ENCODE data around the gene PTGIR.

PTGIR gene

GRCh38 chr19:46624958-46625661 is at the start of gene PTGIR:
TSS of gene PTGIR (minus strand) at chr19:46625089. CDS start at chr19:46624225, 864 bp downstream.
- peak; percentile 78 for DNase-seq (ENCODE audit: low read depth)

GRCh38 chr19:46670813-46671212 is 45.9 kb upstream of the PTGIR start:
- DNase-seq (ENCODE audit: low read depth), result no peak

- DNase-seq (ENCODE audit: low read depth), result no peak
Observed at GRCh38 chr19:46668662-46669061, 43.8 kb upstream of the PTGIR start.

- DNase-seq (ENCODE audit: low read depth), result no peak
Observed at GRCh38 chr19:46665072-46665471, 40.2 kb upstream of the PTGIR start.

GRCh38 chr19:46661735-46662592 is 37.1 kb upstream of the PTGIR start:
- DNase-seq (ENCODE audit: low read depth), result peak; percentile 49

- DNase-seq (ENCODE audit: low read depth), result peak; percentile 94
Observed at GRCh38 chr19:46661020-46661731, 36.3 kb upstream of the PTGIR start, which contains the start of gene DACT3. TSS of gene DACT3 (minus strand) at chr19:46661182. CDS start at chr19:46661064, 118 bp downstream.

GRCh38 chr19:46660551-46661019 is 35.7 kb upstream of the PTGIR start:
- DNase-seq (ENCODE audit: low read depth), result no peak

- DNase-seq (ENCODE audit: low read depth), result no peak
Observed at GRCh38 chr19:46660008-46660517, 35.2 kb upstream of the PTGIR start.

- no peak for DNase-seq (ENCODE audit: low read depth)
Observed at GRCh38 chr19:46659151-46660007, 34.5 kb upstream of the PTGIR start.

- DNase-seq (ENCODE audit: low read depth), result no peak
Observed at GRCh38 chr19:46656541-46656940, 31.7 kb upstream of the PTGIR start.

GRCh38 chr19:46654621-46655152 is 29.8 kb upstream of the PTGIR start:
- no peak for DNase-seq (ENCODE audit: low read depth)

- no peak for DNase-seq (ENCODE audit: low read depth)
Observed at GRCh38 chr19:46650445-46650844, 25.6 kb upstream of the PTGIR start.

GRCh38 chr19:46648961-46649960 is 24.4 kb upstream of the PTGIR start:
- DNase-seq (ENCODE audit: low read depth), result no peak

- no peak for DNase-seq (ENCODE audit: low read depth)
Observed at GRCh38 chr19:46648060-46648960, 23.4 kb upstream of the PTGIR start.

- DNase-seq (ENCODE audit: low read depth), result no peak
Observed at GRCh38 chr19:46646402-46646801, 21.5 kb upstream of the PTGIR start.

GRCh38 chr19:46644720-46645119 is 19.8 kb upstream of the PTGIR start:
- no peak for DNase-seq (ENCODE audit: low read depth)

- no peak for DNase-seq (ENCODE audit: low read depth)
Observed at GRCh38 chr19:46640656-46641055, 15.8 kb upstream of the PTGIR start.

GRCh38 chr19:46639358-46640182 is 14.7 kb upstream of the PTGIR start:
- peak; percentile 40 for DNase-seq (ENCODE audit: low read depth)

Data from GM04503 (cell line).